HPDE6-E6E7 (cell line): Measurements from ENCODE around the gene SWT1.

Experiments used
- DNase-seq: peaks from one replicate; pipeline ENCODE4 v3.0.0; 2011; ENCODE audit warnings: missing footprints; ENCODE audit errors: extremely low spot score

The SWT1 gene, protein sequence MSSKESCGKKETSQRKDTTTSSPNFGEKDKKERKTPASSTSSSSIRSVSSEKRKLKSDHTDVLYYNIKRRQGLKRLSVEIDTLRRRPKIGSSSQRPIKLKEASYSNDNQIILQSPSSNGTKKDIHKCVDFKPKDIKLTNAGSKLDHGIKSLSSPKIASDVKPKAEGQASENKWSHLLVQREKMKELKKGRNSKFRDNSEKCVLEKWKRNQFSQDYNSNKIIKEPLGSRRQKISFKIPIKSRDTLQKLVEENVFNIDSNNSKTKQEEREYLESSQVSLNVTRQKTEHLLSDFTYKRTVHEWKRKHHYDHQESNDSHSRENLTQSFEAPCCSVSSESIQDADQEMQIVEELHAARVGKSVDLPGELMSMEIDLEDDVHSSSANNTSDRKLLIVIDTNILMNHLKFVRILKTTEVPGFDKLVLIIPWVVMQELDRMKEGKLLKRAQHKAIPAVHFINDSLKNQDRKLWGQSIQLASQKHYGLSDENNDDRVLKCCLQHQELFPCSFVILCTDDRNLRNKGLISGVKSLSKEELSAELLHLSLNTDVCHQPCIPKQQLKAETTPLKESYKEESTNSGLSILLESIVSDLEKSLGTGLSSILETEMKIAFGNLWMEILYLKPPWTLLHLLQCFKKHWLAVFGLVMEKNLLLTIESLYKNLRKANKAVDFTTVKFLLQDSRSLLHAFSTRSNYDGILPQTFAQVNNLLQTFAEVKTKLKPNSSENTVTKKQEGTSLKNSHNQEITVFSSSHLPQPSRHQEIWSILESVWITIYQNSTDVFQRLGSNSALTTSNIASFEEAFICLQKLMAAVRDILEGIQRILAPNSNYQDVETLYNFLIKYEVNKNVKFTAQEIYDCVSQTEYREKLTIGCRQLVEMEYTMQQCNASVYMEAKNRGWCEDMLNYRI

DNA sequence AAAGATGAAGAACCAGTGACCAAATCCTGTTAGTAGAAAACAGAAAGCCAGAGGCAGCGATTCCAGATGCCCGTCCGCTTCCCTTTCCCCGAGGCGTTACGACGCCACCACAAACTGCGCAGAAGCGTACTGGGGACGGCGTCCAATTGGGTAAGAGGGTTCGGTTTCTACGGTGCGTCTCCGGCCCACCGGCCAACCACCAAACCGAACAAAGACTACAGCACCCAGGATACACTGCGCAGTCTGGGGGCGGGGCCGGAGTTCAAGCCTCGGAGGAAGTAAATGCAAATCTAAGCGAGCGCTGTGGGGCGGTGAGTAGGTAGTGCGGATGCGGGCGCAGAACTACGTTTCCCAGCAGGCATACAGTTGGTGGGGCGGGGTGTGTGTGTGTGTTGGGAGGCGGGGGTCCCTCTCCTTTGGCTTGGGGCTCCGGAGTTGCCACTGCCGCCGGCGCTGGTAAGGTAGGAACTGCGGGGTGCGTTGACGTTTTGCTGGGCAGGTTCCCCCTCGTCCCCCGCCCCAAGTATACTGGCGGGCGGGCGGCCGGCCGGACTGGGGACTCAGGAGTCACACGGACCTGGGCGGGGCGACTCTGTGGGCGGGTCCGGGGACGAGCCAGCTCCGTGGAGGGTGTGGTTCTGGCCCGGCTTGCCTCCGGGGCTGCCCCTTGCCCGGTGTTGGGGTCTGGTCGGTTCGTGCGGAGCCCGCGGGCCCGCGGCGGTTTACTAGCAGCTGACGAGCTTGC lies at the start of gene SWT1, which contains the start of gene TRMT1L:
Gene SWT1 (plus strand): TSS at position 314 of the 745 bp plus-strand sequence. CDS start 3,675 bp downstream, outside the sequence.
Gene TRMT1L (minus strand): TSS at position 100 of the 745 bp plus-strand sequence. CDS start 241 bp downstream, outside the sequence.
- DNase-seq: peak; percentile 90

DNA sequence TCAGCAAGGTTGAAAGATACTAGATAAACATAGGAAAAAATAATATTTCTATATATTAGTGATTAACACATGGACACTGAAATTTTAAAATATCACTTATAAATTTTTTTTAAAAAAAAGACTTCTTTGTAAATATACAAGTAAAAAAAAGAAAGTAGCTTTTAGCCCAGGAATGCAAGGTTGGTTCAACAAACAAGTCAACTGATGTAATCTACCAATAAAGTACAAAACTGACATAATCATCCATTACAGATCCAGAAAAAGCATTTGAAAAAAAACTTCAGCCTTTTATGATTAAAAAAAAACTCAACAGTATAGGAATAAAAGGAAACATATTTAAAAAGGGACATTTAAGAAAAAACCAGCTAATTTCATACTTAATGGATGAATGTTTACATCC lies 48.6 kb upstream of the SWT1 start:
- DNase-seq: no peak

DNA sequence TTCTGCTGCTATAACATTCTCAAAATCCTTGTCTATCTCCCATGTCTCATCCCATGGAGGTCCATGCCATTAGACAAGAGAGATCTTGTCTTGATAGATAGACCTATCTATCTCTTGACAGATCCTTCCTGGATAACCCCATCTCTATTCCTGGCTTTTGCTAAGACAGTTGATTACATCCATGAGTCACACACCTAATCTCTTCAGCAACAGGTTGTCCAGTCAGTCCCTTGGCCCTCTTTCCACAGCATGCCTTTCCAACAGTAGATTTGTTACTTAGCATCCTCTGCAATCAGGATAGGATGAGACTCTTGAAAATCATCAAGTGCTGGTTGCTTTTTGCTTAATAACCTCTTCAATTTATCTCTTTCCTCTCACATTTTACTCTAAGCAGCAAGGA lies 46.8 kb upstream of the SWT1 start:
- DNase-seq: no peak

DNA sequence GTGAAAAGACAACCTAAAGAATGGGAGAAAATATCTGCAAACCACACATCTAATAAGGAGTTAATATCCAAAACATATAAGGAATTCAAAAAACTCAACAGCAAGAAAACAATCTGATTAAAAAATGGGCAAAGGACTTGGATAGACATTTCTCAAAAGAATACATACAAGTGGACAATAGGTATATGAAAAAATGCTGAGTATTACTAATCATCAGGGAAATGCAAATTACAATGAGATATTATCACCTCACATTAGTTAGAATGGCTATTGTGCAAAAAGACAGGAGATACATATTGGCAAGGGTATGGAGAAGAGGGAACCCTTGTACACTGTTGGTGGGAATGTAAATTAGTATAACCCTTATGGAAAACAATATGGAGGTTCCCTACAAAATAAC lies 45.1 kb upstream of the SWT1 start:
- DNase-seq: no peak

DNA sequence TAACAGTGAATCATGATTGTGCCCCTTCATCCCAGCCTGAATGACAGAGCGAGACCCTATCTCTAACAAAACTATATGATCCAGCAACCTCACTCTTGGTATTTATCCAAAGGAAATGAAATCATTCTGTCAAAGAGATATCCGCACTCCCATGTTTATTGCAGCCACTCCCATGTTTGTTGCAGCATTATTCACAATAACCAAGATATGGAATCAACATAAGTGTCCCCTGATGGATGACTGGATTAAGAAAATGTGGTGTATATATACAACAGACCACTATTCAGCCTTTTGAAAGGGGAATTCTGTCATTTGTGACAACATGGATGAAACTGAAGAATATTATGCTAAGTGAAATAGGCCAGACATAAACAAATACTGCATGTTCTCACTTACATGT lies 44.6 kb upstream of the SWT1 start:
- no peak for DNase-seq

DNA sequence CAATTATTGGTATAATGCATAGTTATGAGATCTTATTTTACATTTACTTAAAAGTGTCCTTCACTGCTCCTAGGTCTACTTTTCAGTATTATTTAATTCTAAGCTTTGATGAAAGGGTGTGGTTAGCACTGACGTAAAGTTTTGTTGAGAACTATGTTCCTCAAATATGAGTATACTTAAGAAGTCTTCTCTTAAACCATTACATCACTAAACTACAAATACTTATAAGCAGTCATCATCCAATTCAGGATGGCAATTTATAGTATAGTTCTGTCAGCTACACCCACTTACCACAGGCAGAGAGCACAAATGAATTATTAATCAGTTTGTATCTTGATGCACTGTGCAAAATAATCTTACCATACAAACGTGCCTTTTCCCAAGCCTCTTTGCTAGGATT lies 27.3 kb upstream of the SWT1 start:
- DNase-seq: no peak

DNA sequence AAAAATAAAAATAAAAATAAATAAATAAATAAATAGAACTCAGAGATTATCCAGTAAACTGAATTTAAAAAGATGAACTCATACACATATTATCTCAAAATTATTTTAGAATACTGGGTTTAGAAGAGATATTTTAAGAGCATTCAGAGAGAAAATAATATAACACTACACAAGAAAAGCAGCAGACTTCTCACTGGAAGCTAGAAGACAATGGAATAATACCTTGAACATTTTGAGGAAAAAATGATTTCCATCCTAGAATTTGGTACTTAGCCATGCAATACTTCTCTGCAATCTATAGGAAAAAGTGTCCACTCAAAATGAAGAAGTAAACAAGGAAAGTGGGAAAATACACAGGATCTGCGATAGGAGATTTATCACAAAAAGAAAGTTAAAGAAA lies 24.4 kb upstream of the SWT1 start:
- no peak for DNase-seq

DNA sequence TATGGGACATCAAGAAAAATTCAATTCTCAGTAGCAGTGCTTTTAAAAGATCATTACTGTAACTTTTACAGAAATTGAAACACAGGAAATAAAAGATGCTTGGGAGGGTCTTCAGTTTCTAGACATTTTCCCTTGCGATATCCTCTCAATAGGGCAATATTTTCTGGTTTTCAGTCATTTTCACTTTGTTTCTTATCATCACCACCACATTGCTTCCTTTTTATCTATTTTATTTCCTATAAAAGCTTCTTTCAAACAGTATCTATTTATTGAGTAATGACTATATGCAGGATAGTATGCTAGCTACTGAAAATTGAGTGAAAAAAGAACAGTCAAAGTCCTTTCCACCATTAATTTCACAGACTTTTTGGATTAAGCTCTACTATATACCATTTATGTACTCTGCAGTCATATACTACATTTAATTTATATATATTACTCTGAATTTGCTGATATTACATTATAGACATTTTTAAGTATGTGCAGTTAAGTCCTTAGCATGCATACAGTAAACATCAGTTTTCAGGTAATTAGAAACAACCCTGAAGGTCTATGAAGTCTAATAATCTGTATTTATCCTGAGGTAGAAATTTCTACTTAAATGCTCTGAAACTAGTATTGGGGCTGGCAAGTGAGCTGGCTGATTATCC lies 18.9 kb upstream of the SWT1 start:
- no peak for DNase-seq

DNA sequence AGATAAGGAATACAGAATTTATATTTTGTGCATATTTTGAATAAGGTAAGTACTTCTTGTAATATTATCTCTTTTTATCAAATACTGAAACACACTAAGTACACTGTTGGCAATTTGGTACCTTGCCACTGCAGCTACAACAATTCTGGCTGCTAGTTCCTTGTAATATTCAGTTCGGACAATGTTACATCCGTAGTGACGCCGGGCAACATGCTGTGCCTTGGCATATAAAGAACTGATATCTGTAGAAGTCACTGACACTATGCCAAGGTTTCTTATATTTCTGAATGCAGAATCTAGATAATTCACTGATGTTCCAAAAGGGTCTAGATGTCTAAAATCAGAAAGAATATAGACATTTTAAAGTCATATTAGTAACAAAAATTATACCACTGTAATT lies 17.7 kb upstream of the SWT1 start:
- DNase-seq: no peak

DNA sequence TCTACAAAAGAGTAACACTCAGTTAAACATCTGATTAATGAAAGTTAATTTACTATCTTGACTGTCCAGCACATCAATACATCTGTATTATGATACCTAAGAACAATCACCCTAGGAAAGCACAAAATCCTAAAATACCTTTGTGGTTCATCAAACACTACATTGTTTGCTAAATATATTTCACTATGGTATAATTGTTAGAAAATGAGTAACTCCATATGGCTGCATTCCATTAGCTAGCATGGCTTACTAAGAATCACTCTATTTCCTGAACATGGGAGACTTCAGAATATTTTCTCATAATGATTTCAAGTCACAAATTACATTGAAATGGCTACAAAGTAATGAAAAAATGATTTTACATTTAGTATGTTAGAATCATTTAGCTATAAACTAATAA lies 12.7 kb upstream of the SWT1 start:
- DNase-seq: no peak

DNA sequence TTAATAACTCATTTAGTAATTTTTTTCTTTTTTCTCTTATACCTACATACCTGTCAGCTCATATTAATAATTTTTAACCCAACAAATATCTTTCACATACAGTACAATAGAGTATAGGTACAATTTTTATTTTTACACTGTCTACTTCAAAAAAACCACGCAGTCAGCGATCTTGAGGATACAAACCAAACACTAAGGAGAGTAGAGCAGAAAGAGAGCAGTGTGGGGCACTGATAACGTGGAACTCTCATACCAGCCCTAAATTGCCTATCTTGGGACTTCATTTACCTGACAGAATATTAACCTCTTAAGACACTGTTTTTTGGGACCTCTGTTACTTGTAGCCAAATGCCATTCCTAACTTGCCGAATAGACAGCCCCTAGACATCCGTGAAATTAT lies 5.8 kb upstream of the SWT1 start:
- DNase-seq: no peak

DNA sequence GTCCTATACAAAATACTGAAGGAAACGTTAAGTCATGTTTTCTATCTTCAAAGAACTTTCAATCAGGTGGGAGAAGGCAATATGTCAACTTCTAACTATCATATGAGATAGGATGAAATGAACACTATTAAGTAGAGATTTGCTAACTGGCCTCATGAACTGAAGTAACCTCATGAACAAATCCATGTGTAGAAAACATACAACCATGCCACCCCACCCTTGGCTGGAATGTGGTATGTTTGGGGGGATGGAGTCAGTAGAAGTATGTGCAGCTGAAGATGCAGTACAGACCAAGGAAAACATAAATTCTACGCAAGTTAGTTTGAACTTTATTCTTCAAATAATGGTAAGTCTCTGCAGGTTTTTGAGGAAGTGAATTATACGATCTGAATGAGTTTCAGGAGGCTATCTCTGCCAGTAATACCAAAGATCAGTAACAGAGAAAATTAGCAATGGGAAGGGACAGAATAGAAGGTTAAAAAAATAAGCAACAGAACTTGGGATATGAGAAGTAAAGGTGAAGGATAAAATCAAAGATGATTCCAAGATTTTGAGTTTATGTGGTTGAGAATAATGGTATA lies 4.7 kb upstream of the SWT1 start:
- no peak for DNase-seq

DNA sequence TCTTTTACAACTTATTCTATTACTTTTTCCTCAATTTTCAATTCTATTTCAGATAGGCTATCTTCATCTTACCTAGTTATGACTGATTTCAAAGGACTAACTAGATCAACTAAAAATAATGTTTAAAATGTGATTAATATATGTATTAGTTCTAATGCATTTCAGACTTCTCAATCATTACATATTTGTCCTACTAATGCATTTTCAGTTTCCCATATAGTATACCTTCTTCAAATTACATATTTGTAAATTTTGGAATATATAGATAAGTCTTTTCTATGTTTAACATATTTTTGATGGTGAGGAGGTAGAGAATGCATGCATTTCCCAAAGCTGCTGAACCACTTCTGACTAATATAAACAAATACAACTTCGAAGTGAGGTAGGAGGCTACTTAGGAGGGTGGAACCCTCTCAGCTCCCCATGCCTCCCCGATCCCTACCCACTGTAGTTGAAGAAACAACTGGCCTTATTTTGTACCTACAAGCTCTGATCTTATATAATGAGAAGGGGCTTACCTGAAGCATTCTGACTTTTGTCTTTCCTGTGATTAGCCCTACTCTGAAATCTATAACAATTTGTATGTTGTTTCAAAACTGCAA lies 2.0 kb upstream of the SWT1 start:
- no peak for DNase-seq

DNA sequence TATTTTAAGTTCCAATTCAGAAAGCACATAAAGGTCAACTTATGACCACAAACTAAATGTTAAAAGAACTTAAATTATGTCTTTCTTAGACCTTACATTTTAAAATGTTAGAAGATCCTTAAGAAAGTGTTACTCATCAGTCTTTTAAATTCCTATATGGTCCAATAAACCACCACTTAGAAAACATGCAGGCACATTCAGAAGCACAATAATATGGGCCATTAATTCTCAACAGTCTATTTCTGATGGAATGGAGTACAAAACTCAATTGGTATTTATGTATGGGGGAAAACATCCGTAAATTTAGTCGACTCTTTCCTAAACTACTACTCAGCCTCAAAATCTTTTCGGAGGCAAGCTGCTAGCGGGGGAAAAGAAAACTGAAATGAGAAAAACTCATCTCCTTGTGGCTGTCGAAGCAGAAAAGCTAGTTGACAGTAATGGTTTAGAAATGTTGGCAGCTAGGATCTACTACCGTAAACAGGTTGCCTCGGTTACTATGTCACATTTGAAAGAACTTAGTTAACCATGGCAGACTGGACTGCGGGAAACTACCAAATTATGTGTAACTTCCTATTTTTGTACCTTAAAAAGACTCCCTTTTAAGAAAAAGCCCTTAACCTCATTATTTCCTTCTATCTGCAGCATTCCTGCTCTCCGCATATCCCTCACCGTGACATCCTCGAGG lies 1.2 kb upstream of the SWT1 start:
- DNase-seq: no peak

DNA sequence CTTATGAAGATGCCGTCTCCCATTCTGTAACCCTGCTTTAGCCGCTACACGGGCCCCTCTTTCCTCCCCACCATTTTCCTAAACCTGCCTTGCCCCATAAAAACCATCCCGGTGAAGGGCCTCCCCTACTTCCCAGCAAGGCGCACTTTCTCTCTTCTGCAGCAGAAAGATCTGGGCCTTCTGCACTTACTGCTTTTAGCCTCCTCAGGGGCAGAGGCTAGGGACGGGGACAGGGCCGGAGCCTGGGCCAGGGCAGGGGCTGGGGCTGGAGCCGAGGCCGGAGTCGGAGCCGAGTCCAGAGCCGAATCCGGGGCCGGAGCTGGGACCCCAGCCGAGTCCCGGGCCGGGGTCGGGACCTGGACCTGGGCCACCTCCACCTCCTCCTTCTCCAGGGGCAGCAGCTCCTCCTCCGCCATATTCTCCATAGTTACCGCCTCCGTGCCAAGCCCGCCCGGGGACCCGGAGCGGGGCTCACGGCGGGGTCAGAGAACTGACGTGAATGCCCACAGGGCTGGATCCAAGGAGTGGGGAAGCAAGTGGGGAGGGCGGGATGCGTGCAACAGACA lies 596 bp upstream of the SWT1 start:
- no peak for DNase-seq

DNA sequence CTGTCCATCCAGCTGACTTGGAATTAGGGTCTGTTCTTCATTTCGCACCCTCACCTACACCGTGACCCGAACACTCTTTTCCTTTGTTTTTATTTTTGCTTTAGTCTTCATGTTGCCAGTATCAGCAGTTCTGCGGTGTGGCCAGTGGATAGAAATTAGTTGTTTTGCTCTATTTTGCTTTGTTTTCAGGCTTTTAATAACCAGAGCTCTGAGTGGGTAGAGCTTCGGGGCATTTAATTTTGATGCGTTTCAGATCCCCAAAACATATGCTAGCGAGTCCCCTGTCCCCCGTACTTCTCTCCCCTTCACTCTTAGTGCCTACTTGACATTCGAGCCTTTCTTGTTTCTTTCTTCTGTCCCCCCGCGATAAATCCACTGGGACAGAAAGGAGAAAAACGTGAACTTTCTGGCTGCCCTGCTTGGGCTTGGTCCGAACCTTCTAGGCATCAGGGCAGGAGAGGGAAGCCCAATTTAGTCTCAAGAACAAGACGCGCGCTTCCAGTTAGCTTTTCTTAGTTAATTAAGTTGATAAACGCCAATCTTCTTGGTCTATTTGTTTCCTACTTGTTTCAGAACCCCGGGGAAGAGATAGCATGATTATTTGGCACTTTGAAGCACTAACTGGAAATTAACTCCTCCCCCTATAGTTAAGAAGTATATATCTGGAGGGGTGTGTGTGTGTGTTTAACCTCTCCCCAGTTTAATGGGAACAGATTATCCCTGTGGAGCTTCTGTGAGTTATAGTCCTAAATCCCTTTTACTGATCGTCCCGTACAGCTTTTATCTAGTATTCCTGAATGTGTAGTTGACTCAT lies 839 bp downstream of the SWT1 start:
- no peak for DNase-seq

DNA sequence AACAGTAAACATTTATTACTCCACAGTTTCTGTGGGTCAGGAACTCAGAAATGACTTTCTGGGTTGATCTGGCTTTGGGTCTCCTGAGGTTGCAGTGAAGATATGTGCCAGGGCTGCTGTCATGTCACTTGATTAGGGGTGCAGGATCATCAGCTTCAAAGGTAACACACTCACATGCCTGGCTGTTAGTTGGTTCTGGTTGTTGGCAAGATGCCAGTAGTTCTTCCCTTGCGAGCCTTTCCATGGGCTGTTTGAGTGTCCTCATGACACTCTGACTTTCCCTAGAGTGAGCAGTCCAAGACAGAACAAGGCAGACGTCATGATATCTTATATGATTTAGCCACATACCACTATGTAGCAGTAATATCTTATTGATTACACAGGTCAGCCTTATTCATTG lies 1.8 kb downstream of the SWT1 start:
- no peak for DNase-seq

DNA sequence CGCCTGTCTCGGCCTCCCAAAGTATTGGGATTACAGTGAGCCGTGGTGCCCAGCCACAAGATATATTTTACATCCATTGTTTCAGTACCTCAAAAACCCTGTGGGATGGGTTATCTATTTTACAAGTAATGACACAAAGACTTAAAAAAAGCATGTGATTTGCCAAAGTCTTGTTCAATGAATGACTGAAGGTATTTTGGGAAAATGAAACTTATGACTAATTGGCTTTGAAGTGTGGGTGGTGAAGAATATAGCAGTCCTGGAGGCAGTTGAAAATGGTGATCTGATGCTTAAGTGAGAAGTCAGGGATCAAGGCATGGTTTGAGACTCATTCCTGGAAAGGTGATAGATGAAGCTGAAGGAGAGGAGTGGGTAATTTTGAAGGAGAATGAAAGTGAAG lies 3.0 kb downstream of the SWT1 start:
- no peak for DNase-seq

DNA sequence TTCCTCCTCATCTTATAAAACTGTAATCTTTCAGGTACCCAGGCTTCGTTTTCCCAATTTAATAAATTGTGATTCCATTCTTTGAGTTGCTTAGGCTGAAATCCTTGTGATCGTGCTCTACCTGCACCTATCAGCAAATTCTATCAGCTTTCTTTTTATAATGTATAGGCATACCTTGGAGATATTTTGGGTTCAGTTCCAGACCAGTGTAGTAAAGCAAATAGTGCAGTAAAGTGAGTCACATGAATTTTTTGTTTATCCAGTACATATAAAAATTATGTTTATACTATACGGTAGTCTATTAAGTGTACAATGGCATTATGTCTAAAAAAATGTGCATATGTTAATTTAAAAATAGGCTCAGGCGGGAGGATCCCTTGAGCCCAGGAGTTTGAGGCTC lies 5.5 kb downstream of the SWT1 start:
- DNase-seq: no peak
